AG10803 (cell line): ENCODE measurements around the gene BFSP1.

Experiments used
- DNase-seq: peaks from one replicate; pipeline ENCODE4 v3.0.0; 2010; ENCODE audit warnings: low read depth
- H3K4me3 ChIP-seq: 2 replicates; pipeline ENCODE4 v1.5.1; 2011; ENCODE audit warnings: mild to moderate bottlenecking, low read length, control low read depth
- CTCF ChIP-seq: conservative IDR thresholded peaks from 2 replicates; pipeline ENCODE4 v1.5.1; 2011; ENCODE audit warnings: mild to moderate bottlenecking, low read length, control low read depth, inconsistent platforms

BFSP1 gene

GRCh38 chr20:17530716-17531664, at the start of gene BFSP1:
Gene BFSP1 (minus strand): TSS chr20:17531379. CDS start chr20:17531329, 50 bp downstream.
- no peak for TF ChIP-seq CTCF
- peak within 1 kb of the TSS; percentile 52 for H3K4me3 ChIP-seq
- peak; percentile 51 for DNase-seq

- no peak for TF ChIP-seq CTCF
- no peak for DNase-seq
- H3K4me3 ChIP-seq, result no peak overlapping the region
These were observed 49.7 kb upstream of the BFSP1 start for GRCh38 chr20:17580895-17581294.

GRCh38 chr20:17579369-17580039, 48.3 kb upstream of the BFSP1 start:
- DNase-seq, result no peak
- TF ChIP-seq CTCF, result no peak
- no peak overlapping the region for H3K4me3 ChIP-seq

- no peak for DNase-seq
- no peak for TF ChIP-seq CTCF
- no peak overlapping the region for H3K4me3 ChIP-seq
These were observed 45.0 kb upstream of the BFSP1 start for GRCh38 chr20:17576215-17576614.

GRCh38 chr20:17573463-17573862, 42.3 kb upstream of the BFSP1 start:
- H3K4me3 ChIP-seq, result no peak overlapping the region
- no peak for TF ChIP-seq CTCF
- no peak for DNase-seq

GRCh38 chr20:17572034-17572638, 41.0 kb upstream of the BFSP1 start:
- TF ChIP-seq CTCF, result no peak
- H3K4me3 ChIP-seq, result peak overlapping the region; percentile 63
- DNase-seq, result no peak
